ACC112 (cell line): Measurements from ENCODE around the gene TPX2.

Source experiments
- H2AFZ ChIP-seq: fragments of 200-600 bp; sonication (generic); one replicate; pipeline ENCODE4 v1.6.0; 2017; ENCODE audit warnings: antibody characterized with exemption, low read length; ENCODE audit not compliant: unreplicated experiment
- H3K27ac ChIP-seq: fragments of 200-600 bp; sonication (generic); 2 replicates; pipeline ENCODE4 v1.5.1; 2014; ENCODE audit warnings: low read depth, mild to moderate bottlenecking, antibody characterized with exemption, low read length, moderate library complexity
- H3K27me3 ChIP-seq: fragments of 200-600 bp; sonication (generic); 2 replicates; pipeline ENCODE4 v1.6.1; 2014; ENCODE audit warnings: mild to moderate bottlenecking, antibody characterized with exemption, low read length, moderate library complexity, mixed read lengths; ENCODE audit not compliant: insufficient read depth
- H3K36me3 ChIP-seq: fragments of 200-600 bp; sonication (generic); 2 replicates; pipeline ENCODE4 v1.6.1; 2016; ENCODE audit warnings: mild to moderate bottlenecking, antibody characterized with exemption, low read length, moderate library complexity, mixed read lengths; ENCODE audit not compliant: insufficient read depth
- H3K4me1 ChIP-seq: fragments of 200-600 bp; sonication (generic); one replicate; pipeline ENCODE4 v1.6.1; 2016; ENCODE audit warnings: low read length, mixed read lengths; ENCODE audit not compliant: insufficient read depth, unreplicated experiment, control insufficient read depth
- H3K4me3 ChIP-seq: fragments of 200-600 bp; sonication (generic); 2 replicates; pipeline ENCODE4 v1.5.1; 2014; ENCODE audit warnings: mild to moderate bottlenecking, low read depth, low read length
- H3K79me2 ChIP-seq: fragments of 200-600 bp; sonication (generic); one replicate; pipeline ENCODE4 v1.6.0; 2016; ENCODE audit warnings: low read length; ENCODE audit not compliant: control insufficient read depth, unreplicated experiment, insufficient read depth

Gene TPX2

DNA sequence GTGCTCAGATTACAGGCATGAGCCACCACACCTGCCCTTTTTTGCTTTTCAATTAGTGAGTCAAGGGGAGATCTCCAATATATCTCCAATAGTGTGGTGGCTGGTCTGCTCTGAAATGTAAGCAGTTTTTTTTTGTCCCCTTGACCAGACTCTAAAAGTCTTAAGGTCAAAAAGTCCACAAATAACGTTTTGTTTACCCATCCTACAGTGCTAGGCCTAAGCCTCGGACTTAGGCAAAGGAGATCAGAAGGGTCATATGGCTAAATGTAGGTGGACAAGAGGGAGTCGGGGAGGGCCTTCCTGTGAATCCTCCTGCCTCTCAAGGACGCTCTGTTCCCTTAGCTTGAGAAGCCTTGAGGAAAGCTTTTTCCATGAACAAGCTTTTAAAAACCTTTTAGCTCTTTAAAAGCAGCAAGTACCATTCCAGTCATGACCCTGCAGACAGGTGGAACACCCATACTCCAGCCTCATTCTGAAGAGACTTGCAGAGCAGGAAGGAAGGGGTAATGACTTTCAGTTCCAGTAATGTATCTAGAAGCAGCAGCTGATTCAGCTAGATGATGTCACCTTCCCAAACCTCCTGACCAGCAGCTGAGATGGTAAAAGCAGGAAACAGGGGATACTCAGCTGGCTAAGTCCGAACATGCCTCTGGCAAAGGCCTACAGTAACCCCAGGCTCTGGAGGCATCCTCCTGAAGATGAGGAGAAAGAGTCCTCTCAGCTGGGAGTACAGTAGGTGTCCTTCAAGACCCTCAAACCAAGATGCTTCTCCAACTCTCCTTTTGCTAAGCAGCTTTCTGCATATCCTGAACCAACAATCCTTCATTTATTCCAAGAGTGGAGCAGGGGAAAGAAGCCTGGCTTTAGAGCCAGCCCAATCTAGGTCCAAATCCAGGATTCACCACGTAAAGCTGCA lies 40.0 kb upstream of the TPX2 start:
- H3K4me3 ChIP-seq, result peak overlapping the region; percentile 31; the same call in 1 of the 2 replicates
- H3K36me3 ChIP-seq, result peaks cover 17% of the 10 kb centered on the region
- peaks cover 67% of the 10 kb centered on the region for H3K4me1 ChIP-seq
- H3K27ac ChIP-seq, result peak overlapping the region; percentile 92
- no peaks in the 10 kb centered on the region for H3K27me3 ChIP-seq
- H3K79me2 ChIP-seq, result peaks cover 86% of the 10 kb centered on the region
- no peak overlapping the region for H2AFZ ChIP-seq

- Histone ChIP-seq H3K4me1 (peaks cover 67% of the 10 kb centered on the region), H3K4me3 (peak overlapping the region; percentile 31; the same call in 1 of the 2 replicates), H2AFZ (no peak overlapping the region), H3K36me3 (peaks cover 17% of the 10 kb centered on the region), H3K79me2 (peaks cover 86% of the 10 kb centered on the region), H3K27me3 (no peaks in the 10 kb centered on the region), H3K27ac (peak overlapping the region; percentile 92)
These were observed 39.0 kb upstream of the TPX2 start for GRCh38 chr20:31699801-31700728.

DNA sequence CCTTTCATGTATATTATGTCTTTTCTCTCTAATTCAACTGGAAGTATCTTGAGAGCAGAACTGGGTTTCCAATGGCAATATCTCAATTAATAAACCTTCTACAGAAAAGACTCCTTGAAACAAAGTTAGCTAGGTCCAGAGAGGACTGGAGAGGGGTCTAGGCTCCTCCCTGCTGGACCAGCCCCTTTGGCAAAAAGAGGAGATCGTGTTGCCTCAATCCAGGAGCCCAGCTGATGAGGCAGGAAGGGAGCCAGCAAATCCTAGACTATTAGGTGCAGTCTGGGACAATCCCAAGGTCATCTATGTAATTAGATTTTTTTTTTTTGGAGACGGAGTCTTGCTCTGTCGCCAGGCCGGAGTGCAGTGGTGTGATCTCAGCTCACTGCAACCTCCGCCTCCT lies 38.3 kb upstream of the TPX2 start:
- H3K27me3 ChIP-seq, result no peaks in the 10 kb centered on the region
- H3K79me2 ChIP-seq, result peaks cover 86% of the 10 kb centered on the region
- peak overlapping the region; percentile 92 for H3K27ac ChIP-seq
- peaks cover 17% of the 10 kb centered on the region for H3K36me3 ChIP-seq
- H3K4me1 ChIP-seq, result peaks cover 66% of the 10 kb centered on the region
- no peak overlapping the region for H3K4me3 ChIP-seq
- no peak overlapping the region for H2AFZ ChIP-seq

DNA sequence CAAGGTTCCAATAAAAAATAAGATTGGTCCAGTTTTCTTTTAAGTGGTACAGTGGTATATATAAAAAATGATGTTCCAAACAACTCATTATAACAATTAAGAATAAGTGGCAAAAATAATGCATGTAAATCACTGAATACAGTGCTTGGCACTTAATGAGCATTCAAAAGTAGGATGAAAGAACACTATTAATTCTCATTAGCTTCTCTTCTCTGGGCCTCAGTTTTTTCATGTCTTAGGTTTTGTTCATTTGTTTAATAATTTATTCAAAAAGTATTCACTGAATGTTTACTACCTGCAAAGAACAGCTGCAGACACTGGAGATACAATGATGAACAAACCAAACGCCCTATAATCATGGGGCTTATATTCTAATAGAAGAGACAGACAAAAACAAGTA lies 37.5 kb upstream of the TPX2 start:
- no peaks in the 10 kb centered on the region for H3K27me3 ChIP-seq
- no peak overlapping the region for H2AFZ ChIP-seq
- peak overlapping the region; percentile 23 for H3K27ac ChIP-seq
- H3K4me3 ChIP-seq, result no peak overlapping the region
- peaks cover 87% of the 10 kb centered on the region for H3K79me2 ChIP-seq
- peaks cover 66% of the 10 kb centered on the region for H3K4me1 ChIP-seq
- peaks cover 23% of the 10 kb centered on the region for H3K36me3 ChIP-seq

GRCh38 chr20:31704225-31705119 lies 34.6 kb upstream of the TPX2 start:
- H3K27ac ChIP-seq, result peak overlapping the region; percentile 52
- no peak overlapping the region for H2AFZ ChIP-seq
- peaks cover 34% of the 10 kb centered on the region for H3K36me3 ChIP-seq
- peaks cover 65% of the 10 kb centered on the region for H3K4me1 ChIP-seq
- no peak overlapping the region for H3K4me3 ChIP-seq
- no peaks in the 10 kb centered on the region for H3K27me3 ChIP-seq
- peaks cover 90% of the 10 kb centered on the region for H3K79me2 ChIP-seq

DNA sequence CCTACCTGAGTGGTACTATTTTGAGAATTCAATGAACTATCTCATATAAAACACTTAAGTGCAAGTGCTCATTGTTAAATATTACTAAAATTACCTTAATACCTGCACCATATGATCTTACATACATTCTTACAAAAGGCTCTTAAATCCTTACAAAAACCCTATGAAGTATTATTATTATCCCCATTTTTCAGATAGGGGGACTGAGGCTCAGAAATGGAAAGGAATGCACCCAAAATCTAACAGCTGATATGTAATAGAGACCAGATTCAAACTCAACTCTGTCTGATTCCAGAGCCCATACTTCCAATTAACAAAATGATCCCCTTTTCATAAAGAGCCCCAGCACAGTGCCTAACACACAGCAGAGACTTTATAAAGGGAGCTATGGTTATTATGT lies 33.9 kb upstream of the TPX2 start:
- H3K4me1 ChIP-seq, result peaks cover 62% of the 10 kb centered on the region
- H3K36me3 ChIP-seq, result peaks cover 33% of the 10 kb centered on the region
- peak overlapping the region; percentile 52 for H3K27ac ChIP-seq
- no peak overlapping the region for H3K4me3 ChIP-seq
- H2AFZ ChIP-seq, result no peak overlapping the region
- H3K79me2 ChIP-seq, result peaks cover 89% of the 10 kb centered on the region
- no peaks in the 10 kb centered on the region for H3K27me3 ChIP-seq

- H2AFZ ChIP-seq, result no peak overlapping the region
- peaks cover 89% of the 10 kb centered on the region for H3K79me2 ChIP-seq
- no peaks in the 10 kb centered on the region for H3K27me3 ChIP-seq
- peaks cover 62% of the 10 kb centered on the region for H3K4me1 ChIP-seq
- peaks cover 35% of the 10 kb centered on the region for H3K36me3 ChIP-seq
- peak overlapping the region; percentile 52 for H3K27ac ChIP-seq
- no peak overlapping the region for H3K4me3 ChIP-seq
These were observed 33.2 kb upstream of the TPX2 start for GRCh38 chr20:31705598-31706597.

DNA sequence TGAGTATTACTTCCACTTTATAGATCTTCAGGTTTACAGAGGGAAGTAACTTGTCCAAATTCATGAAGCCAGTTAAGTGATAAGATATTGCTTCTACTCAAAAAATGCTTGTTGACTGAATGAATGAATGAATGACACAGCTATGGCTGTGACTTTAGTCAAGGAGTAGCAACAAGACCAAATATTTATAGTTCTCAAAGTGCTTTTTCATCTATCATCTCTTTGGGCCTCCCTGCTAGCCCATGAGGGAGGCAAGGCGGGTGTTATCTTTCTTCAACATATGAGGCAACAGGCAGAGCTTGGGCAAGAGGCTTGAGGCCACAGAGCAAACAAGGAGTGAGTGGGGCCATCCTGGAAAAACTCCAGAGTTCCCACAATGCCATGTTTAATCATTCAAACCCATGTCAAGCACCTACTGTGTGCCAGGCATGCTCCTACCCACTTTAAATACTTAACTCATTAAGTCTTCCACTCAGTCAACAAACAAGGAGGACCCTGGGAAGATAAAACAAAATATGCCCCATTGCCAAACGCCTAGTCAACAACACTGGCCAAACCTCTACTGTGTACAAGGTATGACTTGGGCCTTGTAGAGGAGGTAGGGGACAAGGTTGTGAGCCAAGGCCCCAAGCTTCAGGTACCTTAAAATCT lies 32.4 kb upstream of the TPX2 start:
- no peak overlapping the region for H3K4me3 ChIP-seq
- peaks cover 90% of the 10 kb centered on the region for H3K79me2 ChIP-seq
- peaks cover 66% of the 10 kb centered on the region for H3K4me1 ChIP-seq
- H2AFZ ChIP-seq, result no peak overlapping the region
- H3K27ac ChIP-seq, result peak overlapping the region; percentile 52
- H3K36me3 ChIP-seq, result peaks cover 39% of the 10 kb centered on the region
- H3K27me3 ChIP-seq, result no peaks in the 10 kb centered on the region

- H3K36me3 ChIP-seq, result peaks cover 44% of the 10 kb centered on the region
- no peak overlapping the region for H2AFZ ChIP-seq
- H3K79me2 ChIP-seq, result peaks cover 90% of the 10 kb centered on the region
- H3K27ac ChIP-seq, result peak overlapping the region; percentile 52
- H3K4me1 ChIP-seq, result peaks cover 67% of the 10 kb centered on the region
- no peaks in the 10 kb centered on the region for H3K27me3 ChIP-seq
- H3K4me3 ChIP-seq, result no peak overlapping the region
These were observed 31.9 kb upstream of the TPX2 start for GRCh38 chr20:31707258-31707615.
